Measurements from ENCODE around the gene LST1. TPM values are rescaled to one million over a fixed set of nuclear protein-coding genes. Genes with fewer than 3 reads are reported as not detected.
A peak's percentile ranks its signal among the peaks of the same experiment; 100 is the strongest.

The LST1 gene
- total and polyA plus RNA-seq, 2 of the 8 experiments (the other 6 are each of a cell fraction or from before 2014, with no cell fraction given) = not detected

GRCh38 chr6:31619805-31620585, 33.9 kb downstream of the LST1 start (continued):
- TF ChIP-seq PHF8 (conservative IDR thresholded peaks at IDR 0.05; ENCODE audit: low read depth, low read length) (peak; percentile 95), SIRT6 (IDR thresholded peaks at IDR 0.05; ENCODE audit: low read length) (no peak), CREB1 (IDR thresholded peaks at IDR 0.05) (peak; percentile 94), KDM5A (IDR thresholded peaks at IDR 0.05; ENCODE audit: low read length) (no peak), POLR2A (IDR thresholded peaks at IDR 0.05; ENCODE audit: control extremely low read depth in 1 of 2, low read depth in 2 of 2, low read length in 2 of 2) (peak; percentile 84 to 94), ATF2 (IDR thresholded peaks at IDR 0.05; ENCODE audit: low read length) (peak; percentile 93; the same call in 1 of the 2 replicates), GABPA (IDR thresholded peaks at IDR 0.05; ENCODE audit: borderline replicate concordance, insufficient read depth, low read length) (no peak), TBP (IDR thresholded peaks at IDR 0.05; ENCODE audit: low read depth, low read length) (peak; percentile 89; the same call in 1 of the 2 replicates), TEAD4 (IDR thresholded peaks at IDR 0.05; ENCODE audit: low read depth, low read length) (peak; percentile 83; the same call in 1 of the 2 replicates), NRF1 (IDR thresholded peaks at IDR 0.05; ENCODE audit: low read depth, low read length) (0 out of 2 replicates have a peak, but pooled peaks have one; percentile 15), EGR1 (IDR thresholded peaks at IDR 0.05; ENCODE audit: borderline replicate concordance, low read depth, low read length) (peak; percentile 83), MAX (IDR thresholded peaks at IDR 0.05) (peak; percentile 87), TAF7 (optimal IDR thresholded peaks at IDR 0.05; ENCODE audit: borderline replicate concordance, low read depth, low read length) (peak; percentile 48), EZH2 (IDR thresholded peaks at IDR 0.05; ENCODE audit: low read depth, low read length, severe bottlenecking) (no peak), YY1 (IDR thresholded peaks at IDR 0.05; ENCODE audit: low read depth, low read length) (no peak), NANOG (IDR thresholded peaks at IDR 0.05; ENCODE audit: insufficient read depth, low read depth, low read length, poor library complexity, severe bottlenecking) (no peak), KDM4A (IDR thresholded peaks at IDR 0.05; ENCODE audit: low read depth, low read length, severe bottlenecking) (peak; percentile 70), TAF1 (IDR thresholded peaks at IDR 0.05; ENCODE audit: low read depth, low read length) (peak; percentile 87), JUND (IDR thresholded peaks at IDR 0.05; ENCODE audit: low read length) (peak; percentile 82), SUZ12 (IDR thresholded peaks at IDR 0.05; ENCODE audit: low read length) (no peak), SIX5 (IDR thresholded peaks at IDR 0.05; ENCODE audit: low read depth, low read length) (no peak), E2F6 (IDR thresholded peaks at IDR 0.05) (peak; percentile 96)
